Ishikawa (cell line): ENCODE data around the gene ZNF283.

ENCODE experiments used
- CEBPB ChIP-seq: IDR thresholded peaks from 2 replicates; pipeline ENCODE4 v1.6.1; 2012
- CREB1 ChIP-seq: IDR thresholded peaks from 2 replicates; pipeline ENCODE4 v1.6.1; 2012; ENCODE audit warnings: low read depth
- FOXM1 ChIP-seq: IDR thresholded peaks from 2 replicates; pipeline ENCODE4 v1.6.1; 2012; ENCODE audit warnings: low read depth, borderline replicate concordance
- NFIC ChIP-seq: IDR thresholded peaks from 2 replicates; pipeline ENCODE4 v1.6.1; 2012
- RAD21 ChIP-seq: IDR thresholded peaks from 2 replicates; pipeline ENCODE4 v1.6.1; 2012; ENCODE audit warnings: low read depth
- REST ChIP-seq: IDR thresholded peaks from 2 replicates; pipeline ENCODE4 v1.6.1; 2012; ENCODE audit warnings: low read depth, mild to moderate bottlenecking
- TAF1 ChIP-seq: IDR thresholded peaks from 2 replicates; pipeline ENCODE4 v1.6.1; 2012; ENCODE audit warnings: low read depth, mild to moderate bottlenecking
- TCF12 ChIP-seq: IDR thresholded peaks from 2 replicates; pipeline ENCODE4 v1.6.1; 2012; ENCODE audit warnings: low read depth
- TEAD4 ChIP-seq: IDR thresholded peaks from 2 replicates; pipeline ENCODE4 v1.6.1; 2012
- USF1 ChIP-seq: IDR thresholded peaks from 2 replicates; pipeline ENCODE4 v1.6.1; 2012

GRCh38 chr19:43797556-43797955 lies 29.6 kb upstream of the ZNF283 start:
- no peak for TF ChIP-seq NFIC
- TF ChIP-seq TEAD4, result no peak
- TF ChIP-seq RAD21, result no peak
- no peak for TF ChIP-seq TAF1
- no peak for TF ChIP-seq REST
- no peak for TF ChIP-seq CREB1
- no peak for TF ChIP-seq CEBPB
- no peak for TF ChIP-seq FOXM1
- no peak for TF ChIP-seq TCF12
- TF ChIP-seq USF1, result no peak
